ENCODE data around the gene HIPK3.

Gene HIPK3

GRCh38 chr11:33317662-33318061 is 60.5 kb downstream of the HIPK3 start:
- Histone ChIP-seq H3K36me3 (ENCODE audit: insufficient read depth) (no peaks in the 10 kb centered on the region), H2AFZ (ENCODE audit: low read depth) (no peak overlapping the region), H4K20me1 (ENCODE audit: insufficient read depth) (no peaks in the 10 kb centered on the region; the same call in 1 of the 2 replicates), H3K4me1 (ENCODE audit: low read depth, poor library complexity, severe bottlenecking) (peaks cover 32% of the 10 kb centered on the region), H3K79me2 (ENCODE audit: insufficient read depth, low read depth) (peaks cover 42% of the 10 kb centered on the region; the same call in 1 of the 2 replicates), H3K27ac (no peak overlapping the region), H3K4me2 (no peak overlapping the region), H3K9ac (no peak overlapping the region), H3K27me3 (ENCODE audit: insufficient read depth, low read depth) (no peaks in the 10 kb centered on the region), H3K4me3 (IDR thresholded peaks at IDR 0.05; ENCODE audit: insufficient read depth, low read depth, low read length) (no peak overlapping the region)
- TF ChIP-seq CTCF (conservative IDR thresholded peaks at IDR 0.05; ENCODE audit: low read depth, low read length) = no peak

GRCh38 chr11:33320016-33320813 is 63.0 kb downstream of the HIPK3 start:
- Histone ChIP-seq H3K27ac (no peak overlapping the region), H3K4me1 (ENCODE audit: low read depth, poor library complexity, severe bottlenecking) (peaks cover 26% of the 10 kb centered on the region), H4K20me1 (ENCODE audit: insufficient read depth) (no peaks in the 10 kb centered on the region; the same call in 1 of the 2 replicates), H3K9ac (no peak overlapping the region), H3K79me2 (ENCODE audit: insufficient read depth, low read depth) (peaks cover 47% of the 10 kb centered on the region; the same call in 1 of the 2 replicates), H3K36me3 (ENCODE audit: insufficient read depth) (no peaks in the 10 kb centered on the region), H3K4me3 (IDR thresholded peaks at IDR 0.05; ENCODE audit: insufficient read depth, low read depth, low read length) (no peak overlapping the region), H3K27me3 (ENCODE audit: insufficient read depth, low read depth) (no peaks in the 10 kb centered on the region), H3K4me2 (no peak overlapping the region), H2AFZ (ENCODE audit: low read depth) (no peak overlapping the region)
- TF ChIP-seq CTCF (conservative IDR thresholded peaks at IDR 0.05; ENCODE audit: low read depth, low read length) = no peak

DNA sequence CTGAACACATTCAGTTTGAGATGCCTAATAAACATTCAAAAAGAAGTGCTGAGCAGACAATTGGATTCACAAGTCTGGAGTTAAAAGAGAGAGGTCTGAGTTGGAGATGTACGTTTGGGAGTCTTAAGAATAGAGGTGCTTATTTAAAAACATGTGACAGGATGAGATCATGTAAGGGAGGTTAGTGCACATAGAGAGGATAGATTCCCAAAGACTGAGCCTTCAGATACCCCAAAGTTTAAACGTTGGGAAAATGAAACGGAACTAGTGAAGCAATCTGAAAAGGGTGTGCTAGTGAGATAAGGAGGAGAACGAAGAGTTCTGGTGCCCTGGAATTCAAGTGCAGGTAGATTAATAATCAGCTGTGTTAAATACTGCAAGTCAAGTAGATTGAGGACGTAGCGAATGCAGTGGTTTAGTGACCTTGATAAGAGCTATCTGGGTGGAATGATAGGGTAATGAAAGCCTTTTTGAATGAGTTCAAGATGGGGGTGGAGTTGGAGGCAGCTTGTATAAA is 63.7 kb downstream of the HIPK3 start:
- H3K27ac ChIP-seq = no peak overlapping the region
- H3K9ac ChIP-seq = no peak overlapping the region
- no peak for TF ChIP-seq CTCF (conservative IDR thresholded peaks at IDR 0.05; ENCODE audit: low read depth, low read length)
- H2AFZ ChIP-seq (ENCODE audit: low read depth) = no peak overlapping the region
- peaks cover 26% of the 10 kb centered on the region for H3K4me1 ChIP-seq (ENCODE audit: low read depth, poor library complexity, severe bottlenecking)
- no peaks in the 10 kb centered on the region for H3K36me3 ChIP-seq (ENCODE audit: insufficient read depth)
- H3K4me2 ChIP-seq = no peak overlapping the region
- H3K79me2 ChIP-seq (ENCODE audit: insufficient read depth, low read depth) = peaks cover 45% of the 10 kb centered on the region; the same call in 1 of the 2 replicates
- H3K27me3 ChIP-seq (ENCODE audit: insufficient read depth, low read depth) = no peaks in the 10 kb centered on the region
- no peaks in the 10 kb centered on the region; the same call in 1 of the 2 replicates for H4K20me1 ChIP-seq (ENCODE audit: insufficient read depth)
- H3K4me3 ChIP-seq (IDR thresholded peaks at IDR 0.05; ENCODE audit: insufficient read depth, low read depth, low read length) = no peak overlapping the region

DNA sequence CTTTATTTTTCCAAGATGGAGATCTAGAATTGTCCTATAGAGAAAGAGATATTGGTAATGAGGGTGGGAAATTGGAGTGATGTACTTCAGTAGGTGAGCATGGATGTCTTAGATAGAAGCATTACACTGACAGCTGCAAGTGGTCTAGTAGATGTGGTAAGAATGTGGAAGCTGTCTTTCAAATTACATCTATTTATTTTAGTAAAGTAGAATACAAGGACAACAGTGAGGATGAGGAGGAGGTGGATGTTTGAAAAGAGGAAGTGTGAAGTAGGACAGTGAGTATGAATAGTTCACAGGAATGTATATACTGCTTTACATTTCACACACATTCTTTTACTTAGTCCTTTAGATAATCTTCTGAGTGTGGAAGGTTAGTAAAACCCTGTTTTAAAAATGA is 64.2 kb downstream of the HIPK3 start:
- Histone ChIP-seq H3K9ac (no peak overlapping the region), H2AFZ (ENCODE audit: low read depth) (no peak overlapping the region), H3K27me3 (ENCODE audit: insufficient read depth, low read depth) (no peaks in the 10 kb centered on the region), H3K36me3 (ENCODE audit: insufficient read depth) (no peaks in the 10 kb centered on the region), H3K4me1 (ENCODE audit: low read depth, poor library complexity, severe bottlenecking) (peaks cover 26% of the 10 kb centered on the region), H3K4me3 (IDR thresholded peaks at IDR 0.05; ENCODE audit: insufficient read depth, low read depth, low read length) (no peak overlapping the region), H3K79me2 (ENCODE audit: insufficient read depth, low read depth) (peaks cover 39% of the 10 kb centered on the region; the same call in 1 of the 2 replicates), H3K27ac (no peak overlapping the region), H3K4me2 (no peak overlapping the region), H4K20me1 (ENCODE audit: insufficient read depth) (no peaks in the 10 kb centered on the region; the same call in 1 of the 2 replicates)
- no peak for TF ChIP-seq CTCF (conservative IDR thresholded peaks at IDR 0.05; ENCODE audit: low read depth, low read length)
